GM18873 (cell line): ENCODE measurements around the gene DNAJC17.

Source experiments
- ATAC-seq: cut with Tn5 transposase; IDR thresholded peaks from one replicate; pipeline ENCODE4 v1.9.1; 2021; ENCODE audit warnings: mild to moderate bottlenecking, moderate library complexity, moderate number of reproducible peaks; ENCODE audit not compliant: unreplicated experiment, low FRiP score

The DNAJC17 gene

GRCh38 chr15:40768521-40769273 is 38.6 kb downstream of the DNAJC17 start:
- no peak for ATAC-seq

GRCh38 chr15:40767838-40768500 is 39.3 kb downstream of the DNAJC17 start:
- ATAC-seq = no peak

DNA sequence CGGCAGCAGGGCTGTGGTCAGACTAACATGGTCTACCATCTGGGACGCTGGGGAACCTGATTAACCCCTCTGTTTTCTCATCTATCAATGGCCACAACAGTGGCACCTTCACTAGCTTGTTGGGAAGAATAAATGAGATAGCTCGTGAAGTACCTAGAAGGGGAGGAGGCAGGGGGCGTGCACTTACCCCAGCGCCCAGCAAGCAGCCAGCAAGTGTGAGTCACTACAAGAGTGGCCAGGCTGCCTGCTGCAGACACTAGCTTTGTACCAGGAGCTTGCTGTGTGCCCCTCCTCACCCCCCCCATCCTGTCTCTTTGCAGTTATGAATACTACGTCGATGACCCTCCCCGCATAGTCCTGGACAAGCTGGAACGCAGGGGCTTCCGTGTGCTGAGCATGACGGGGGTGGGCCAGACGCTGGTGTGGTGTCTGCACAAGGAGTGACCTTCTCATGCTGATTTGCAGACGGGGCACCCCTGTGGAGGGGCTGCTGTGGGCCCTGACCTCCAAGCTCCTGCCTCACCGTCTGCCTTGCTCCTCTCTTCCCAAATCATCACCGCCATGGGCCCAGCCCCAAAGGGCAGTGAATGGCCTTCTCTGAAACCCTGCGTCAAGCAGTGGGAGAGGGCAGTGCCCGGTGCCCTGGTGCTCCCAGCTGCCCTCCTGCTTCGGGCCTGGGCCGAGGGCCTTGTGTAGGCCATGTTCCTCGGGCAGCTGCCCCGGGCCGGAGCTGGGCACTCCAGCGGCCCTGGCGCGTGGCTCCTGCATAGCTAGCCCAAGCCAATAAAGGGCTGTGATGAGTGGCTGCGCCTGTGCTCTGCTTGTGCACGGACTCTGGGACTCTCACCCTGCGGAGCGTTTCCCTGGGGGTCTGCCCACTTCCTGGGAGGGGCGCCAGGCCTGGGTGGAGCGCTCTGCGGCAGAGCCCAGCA is 40.1 kb downstream of the DNAJC17 start:
- no peak for ATAC-seq

GRCh38 chr15:40766194-40766815 is 41.0 kb downstream of the DNAJC17 start:
- ATAC-seq = no peak

DNA sequence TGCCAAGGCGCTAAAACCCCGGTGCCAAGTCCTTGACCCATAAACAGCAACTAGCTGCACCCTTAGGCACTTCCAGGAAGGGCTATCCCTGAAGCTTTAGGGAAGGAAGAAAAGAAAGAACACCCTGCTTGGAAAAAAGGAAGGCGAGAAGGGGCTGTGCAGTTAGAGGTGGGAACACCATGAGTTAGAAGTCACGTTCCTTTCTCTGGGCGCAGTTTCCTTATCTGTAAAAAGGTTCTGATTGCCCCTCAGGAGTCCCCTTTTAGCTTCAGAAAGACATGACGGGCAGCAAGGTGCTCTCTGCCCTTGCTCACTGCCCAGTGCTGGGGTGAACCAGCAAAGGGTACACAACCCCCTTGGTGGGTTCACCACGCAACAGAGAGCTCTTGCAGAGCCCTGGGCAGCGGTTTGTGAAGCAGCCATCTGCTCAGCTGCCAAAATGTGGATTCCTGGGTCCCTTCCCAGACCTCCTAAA is 42.6 kb downstream of the DNAJC17 start:
- ATAC-seq = no peak

- no peak for ATAC-seq
Observed at GRCh38 chr15:40763801-40764628, 43.3 kb downstream of the DNAJC17 start, which contains the start of gene GCHFR. Gene GCHFR (plus strand): TSS chr15:40764068. CDS start chr15:40764181, 113 bp downstream.

- ATAC-seq = no peak
Observed at GRCh38 chr15:40762919-40763800, 44.1 kb downstream of the DNAJC17 start.

DNA sequence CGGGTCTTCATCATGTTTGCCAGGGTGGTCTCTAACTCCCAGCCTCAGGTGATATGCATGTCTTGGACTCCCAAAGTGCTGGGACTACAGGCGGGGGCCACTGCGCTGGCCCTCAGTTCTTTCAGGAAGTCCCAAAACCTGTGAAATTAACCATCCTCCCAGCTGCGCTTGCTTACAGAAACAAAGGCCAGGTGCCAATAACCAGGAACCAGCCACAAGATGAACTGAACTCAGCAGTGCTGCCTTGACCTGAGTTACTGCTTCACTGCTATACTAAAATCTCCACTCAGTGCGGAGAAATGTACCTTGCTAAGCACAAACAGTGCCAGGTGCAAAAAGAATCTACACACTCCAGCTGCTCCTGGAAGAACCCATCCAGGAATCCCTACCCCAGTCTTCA is 47.3 kb downstream of the DNAJC17 start:
- no peak for ATAC-seq

GRCh38 chr15:40756938-40757337 is 50.3 kb downstream of the DNAJC17 start:
- no peak for ATAC-seq

GRCh38 chr15:40755812-40756208 is 51.5 kb downstream of the DNAJC17 start:
- ATAC-seq = no peak

- ATAC-seq = peak; percentile 64
Observed at GRCh38 chr15:40754883-40755811, 52.1 kb downstream of the DNAJC17 start, which contains the start of gene RMDN3. Gene RMDN3 (minus strand): TSS chr15:40755254. CDS start chr15:40754783, 471 bp downstream.

DNA sequence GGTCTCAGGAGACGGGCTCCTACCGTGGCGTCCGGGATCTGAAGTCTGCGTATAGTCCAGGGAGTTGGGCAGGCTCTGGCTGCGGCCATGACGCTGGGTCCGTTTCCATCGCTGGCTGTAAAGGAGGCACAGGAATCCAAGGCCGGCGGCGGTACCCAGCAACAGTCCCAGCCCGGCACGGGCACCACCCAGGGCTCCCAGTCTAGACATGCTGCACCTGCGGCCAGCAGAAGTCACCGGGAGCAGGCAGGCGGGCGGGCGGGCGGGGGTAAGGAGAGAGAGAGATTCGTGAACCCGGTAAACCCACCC is 52.7 kb downstream of the DNAJC17 start:
- ATAC-seq = peak; percentile 6

- ATAC-seq = no peak
Observed at GRCh38 chr15:40751745-40752144, 55.5 kb downstream of the DNAJC17 start.

DNA sequence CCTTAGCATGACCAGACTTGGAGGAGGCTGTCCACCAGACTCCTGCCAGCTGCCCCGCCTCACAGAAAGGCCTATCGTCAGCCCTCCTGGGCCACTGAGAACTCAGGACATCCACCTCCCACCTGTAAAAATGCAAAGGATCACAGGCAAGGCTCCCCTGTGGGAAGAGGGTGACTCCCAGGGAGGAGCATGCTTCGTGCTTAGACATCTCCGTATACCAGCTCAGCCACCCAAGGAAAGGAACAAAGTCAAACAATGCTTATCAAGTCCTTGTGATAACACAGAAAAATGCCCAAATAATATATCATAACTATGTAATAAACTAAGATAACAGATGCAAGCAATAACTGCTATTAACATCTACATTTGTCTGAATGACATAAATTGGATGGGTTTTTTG is 56.4 kb downstream of the DNAJC17 start:
- ATAC-seq = no peak

DNA sequence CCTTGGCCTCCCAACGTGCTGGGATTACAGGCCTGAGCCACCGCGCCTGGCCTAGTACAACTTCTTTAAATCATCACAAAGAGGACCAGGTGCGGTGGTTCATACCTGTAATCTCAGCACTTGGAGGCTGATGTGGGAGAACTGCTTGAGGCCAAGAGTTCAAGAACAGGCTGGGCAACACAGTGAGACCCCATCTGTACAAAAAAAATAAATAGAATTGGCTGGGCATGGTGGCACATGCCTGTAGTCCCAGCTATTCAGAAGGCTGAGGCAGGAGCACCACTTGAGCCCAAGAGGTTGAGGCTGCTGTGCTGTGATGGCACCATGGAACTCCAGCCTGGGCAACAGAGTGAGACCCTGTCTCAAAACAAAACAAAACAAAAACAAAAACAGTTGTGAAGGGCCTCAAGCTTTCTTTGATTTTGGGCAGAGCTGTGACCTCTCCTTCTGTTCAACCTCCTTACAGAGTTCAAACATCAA is 58.1 kb downstream of the DNAJC17 start:
- ATAC-seq = no peak

DNA sequence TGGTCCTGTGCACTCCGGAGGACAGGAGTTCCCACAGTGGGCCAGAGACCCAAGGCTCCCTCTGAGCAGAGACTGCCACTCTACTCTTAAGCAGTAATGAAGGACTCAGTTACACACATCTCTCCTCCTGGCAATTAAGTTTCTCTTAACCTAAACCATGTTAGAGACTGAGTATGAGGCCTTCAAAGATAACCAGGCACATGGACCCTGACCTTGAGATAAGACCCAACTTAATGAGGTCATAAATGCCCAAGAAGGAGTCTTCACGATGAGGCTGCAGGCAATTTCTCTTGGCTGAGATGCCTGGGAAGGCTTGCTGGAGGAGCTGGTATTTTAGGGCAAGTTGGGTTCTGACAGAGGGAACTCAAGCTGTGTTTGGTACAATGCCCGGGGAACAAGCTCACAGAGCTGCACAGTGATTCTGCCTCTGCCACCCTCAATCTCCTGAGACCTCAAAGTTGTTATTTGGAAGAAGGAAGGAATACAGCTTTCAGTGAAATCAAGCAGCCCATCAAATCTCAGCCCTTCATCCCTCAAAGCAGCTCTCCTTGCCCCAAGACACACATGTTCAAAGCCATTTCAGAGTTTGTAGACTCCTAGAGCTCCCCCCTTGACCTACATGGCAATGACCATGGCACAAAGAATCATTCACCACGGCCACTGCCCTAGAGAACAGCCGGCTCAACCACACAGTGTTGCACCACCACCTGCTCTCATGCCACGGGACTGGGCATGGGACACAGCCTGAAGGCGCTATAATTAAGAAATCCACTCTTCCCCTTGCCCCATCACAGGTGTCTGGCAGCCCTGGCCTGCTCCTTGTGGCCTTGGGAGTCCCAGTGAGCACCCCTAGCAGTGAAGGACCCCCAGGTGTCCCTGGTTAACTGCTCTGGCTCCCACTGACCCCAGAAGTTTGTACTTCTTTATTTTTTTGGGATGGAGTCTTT is 59.3 kb downstream of the DNAJC17 start:
- no peak for ATAC-seq
